A549 (cell line): ENCODE measurements around the gene HCFC2. TPM values are rescaled to one million over a fixed set of nuclear protein-coding genes. Genes with fewer than 3 reads are reported as not detected.
"Not testable (repeated sequence)": the region's sequence is repeated elsewhere in the genome, so short reads cannot be mapped to it uniquely, and the experiment has no call there.

Experiments
- ATAC-seq, 2 experiments: fragments of 200-7000 bp in 1 of 2; fragments of >200 bp in 1 of 2; cut with Nextera tagmentation in 1 of 2; cut with Tn5 transposase in 1 of 2; 3 replicates each; pipeline versions ENCODE4 v1.8.0 to v1.9.1; 2018 to 2020; ENCODE audit warnings: mild to moderate bottlenecking in 1 of 2, moderate library complexity in 1 of 2
- CTCF ChIA-PET: fragments of 300-600 bp; sonication (Branson Sonifier 250); formaldehyde crosslinking; extraction: SDS; loops from one replicate; lab custom pipeline; 2021; ENCODE audit warnings: antibody characterized with exemption, inconsistent platforms; lab: Yijun Ruan, JAX
- POLR2A ChIA-PET: fragments of 350-600 bp; formaldehyde crosslinking; extraction: SDS; loops from one replicate; lab custom pipeline; 2021; ENCODE audit warnings: antibody characterized with exemption, inconsistent platforms; lab: Yijun Ruan, JAX
- DNase-seq, 2 experiments: peaks; one replicate each; pipeline versions ENCODE4 v3.0.0 to v3.0.0-alpha.2; 2011 to 2016; ENCODE audit warnings: low read depth in 1 of 2, low spot score in 1 of 2
- FAIRE-seq: peaks from 2 replicates; lab custom pipeline; 2011; peaks lifted over from hg19 to GRCh38; lab: Jason Lieb, UNC
- H3K27ac ChIP-seq, 2 experiments: fragments of >200 bp; sonication (Bioruptor Twin); formaldehyde crosslinking; 3 replicates each; pipeline ENCODE4 v1.5.1; 2016 to 2017
- H3K4me1 ChIP-seq: fragments of >200 bp; sonication (Bioruptor Twin); formaldehyde crosslinking; 3 replicates; pipeline ENCODE4 v1.6.1; 2016
- H3K4me2 ChIP-seq: fragments of >200 bp; sonication (Bioruptor Twin); formaldehyde crosslinking; 3 replicates; pipeline ENCODE4 v1.6.1; 2016
- H3K4me3 ChIP-seq: fragments of >200 bp; sonication (Bioruptor Twin); formaldehyde crosslinking; 3 replicates; pipeline ENCODE4 v1.5.1; 2016
- H3K9me3 ChIP-seq: fragments of >200 bp; sonication (Bioruptor Twin); formaldehyde crosslinking; 3 replicates; pipeline ENCODE4 v1.6.1; 2016
- ATOH8 ChIP-seq: fragments of 250-450 bp; sonication (Bioruptor Pico); IDR thresholded peaks from 2 replicates; pipeline ENCODE4 v1.5.0; 2020; ENCODE audit warnings: low read depth, mild to moderate bottlenecking, moderate library complexity
- BCL3 ChIP-seq: fragments of >200 bp; sonication (Bioruptor Twin); formaldehyde crosslinking; IDR thresholded peaks from 3 replicates; pipeline ENCODE4 v1.6.1; 2016
- CBX2 ChIP-seq: fragments of 200-600 bp; sonication (generic); IDR thresholded peaks from 2 replicates; pipeline ENCODE4 v1.6.1; 2016; ENCODE audit warnings: low read depth, mild to moderate bottlenecking, borderline replicate concordance
- ESRRA ChIP-seq: fragments of 150-350 bp; IDR thresholded peaks from 2 replicates; pipeline ENCODE4 v1.6.1; 2014; ENCODE audit warnings: mild to moderate bottlenecking, low read length, borderline replicate concordance
- FOSB ChIP-seq: fragments of 250-450 bp; sonication (Bioruptor Pico); IDR thresholded peaks from 2 replicates; pipeline ENCODE4 v1.5.0; 2020; ENCODE audit warnings: mild to moderate bottlenecking, moderate library complexity
- FOSL2 ChIP-seq, 2 experiments: fragments of 450-650 bp in 1 of 2; fragments of >200 bp in 1 of 2; sonication (Bioruptor Twin) in 1 of 2; formaldehyde crosslinking; IDR thresholded peaks; 2 replicates each; pipeline versions ENCODE4 v1.5.0 to v1.6.1; 2016 to 2020; ENCODE audit warnings: mild to moderate bottlenecking in 1 of 2, moderate library complexity in 1 of 2
- FOXS1 ChIP-seq: fragments of 250-450 bp; sonication (Bioruptor Pico); IDR thresholded peaks from 2 replicates; pipeline ENCODE4 v1.5.0; 2020; ENCODE audit warnings: mild to moderate bottlenecking, moderate library complexity
- HES2 ChIP-seq: fragments of >200 bp; sonication (Bioruptor Twin); formaldehyde crosslinking; IDR thresholded peaks from 2 replicates; pipeline ENCODE4 v1.6.1; 2016
- HMGXB4 ChIP-seq: fragments of 250-450 bp; sonication (Bioruptor Pico); IDR thresholded peaks from 2 replicates; pipeline ENCODE4 v1.5.0; 2021; ENCODE audit warnings: mild to moderate bottlenecking, moderate library complexity, borderline replicate concordance
- KDM1A ChIP-seq: fragments of 200-600 bp; sonication (generic); IDR thresholded peaks from 2 replicates; pipeline ENCODE4 v1.6.1; 2016; ENCODE audit warnings: low read depth, mild to moderate bottlenecking
- MAX ChIP-seq: IDR thresholded peaks from 2 replicates; pipeline ENCODE4 v1.6.1; 2012
- NR3C1 ChIP-seq: fragments of >200 bp; sonication (Bioruptor Twin); formaldehyde crosslinking; IDR thresholded peaks from 3 replicates; pipeline ENCODE4 v1.6.1; 2017
- PBX3 ChIP-seq: IDR thresholded peaks from 2 replicates; pipeline ENCODE4 v1.6.1; 2012
- PHF8 ChIP-seq: fragments of 200-600 bp; sonication (generic); IDR thresholded peaks from 2 replicates; pipeline ENCODE4 v1.6.1; 2016; ENCODE audit warnings: low read depth, mild to moderate bottlenecking, antibody characterized with exemption, moderate library complexity, borderline replicate concordance
- POLR2A ChIP-seq: IDR thresholded peaks from 2 replicates; pipeline ENCODE4 v1.6.1; 2012; ENCODE audit warnings: mild to moderate bottlenecking, low read length
- REST ChIP-seq: fragments of 200-600 bp; sonication (generic); IDR thresholded peaks from 2 replicates; pipeline ENCODE4 v1.6.1; 2016; ENCODE audit warnings: antibody characterized with exemption, mild to moderate bottlenecking, moderate library complexity
- SMC3 ChIP-seq: fragments of >200 bp; sonication (Bioruptor Twin); formaldehyde crosslinking; IDR thresholded peaks from 3 replicates; pipeline ENCODE4 v1.6.1; 2018; ENCODE audit warnings: inconsistent platforms
- TP53 ChIP-seq: fragments of 250-450 bp; sonication (Bioruptor Pico); IDR thresholded peaks from 2 replicates; pipeline ENCODE4 v1.5.0; 2021; ENCODE audit warnings: mild to moderate bottlenecking, moderate library complexity
- USF2 ChIP-seq: fragments of 450-650 bp; IDR thresholded peaks from 2 replicates; pipeline ENCODE4 v1.6.1; 2014; ENCODE audit warnings: antibody characterized with exemption
- WGBS: methylation state at CpG from one replicate; pipeline ENCODE4 v1.1.6; 2017; ENCODE audit errors: missing lambda C conversion rate; 5-methylcytosine and 5-hydroxymethylcytosine counted together
- polyA plus RNA-seq, 4 experiments: library from polyadenylated mRNA; depleted of rRNA in 3 of 4; stranded (reverse); fragments of >200 nt; fragmentation: RNase III in 1 of 4; extraction: RNeasy Plus Mini Kit Qiagen cat#74134 plus additional on column Dnase treatment in 1 of 4; gene quantifications; 2 replicates in 3 of 4; 3 replicates in 1 of 4; pipeline ENCODE4 v1.2.3, GENCODE V29; 2011 to 2017

HCFC2 gene
- polyA plus RNA-seq, 2 of the 4 experiments (the other 2 are of a cell fraction), result 5.0 to 10.0 TPM

GRCh38 chr12:104039769-104040168, 24.6 kb upstream of the HCFC2 start:
- DNase-seq, H3K9me3 ChIP-seq, H3K4me1 ChIP-seq, POLR2A ChIA-PET, ATAC-seq, H3K4me3 ChIP-seq, H3K4me2 ChIP-seq, H3K27ac ChIP-seq, FAIRE-seq: not testable (repeated sequence)
- WGBS, result 5% methylated on average over 1 of the region's 1 CpG
- CTCF ChIA-PET, result interaction anchor here (2.2 kb wide), 1 partner anchor 12 kb away, joined by 6 read pairs; no protein-coding TSS in a partner anchor

- CTCF ChIA-PET, result interaction anchor here (0.7 to 1.2 kb wide), 2 partner anchors 15 to 67 kb away, joined by 3 to 5 read pairs; no protein-coding TSS in a partner anchor
- 65% methylated on average over 1 of the region's 1 CpG for WGBS
- no peak overlapping the region for H3K4me2 ChIP-seq
- ATAC-seq (no peak; a peak in 1 of 6 replicates), FAIRE-seq (no peak), DNase-seq (no peak)
- H3K27ac ChIP-seq, result no peak overlapping the region
- TF ChIP-seq FOXS1, result no peak
- TF ChIP-seq REST, result peak; percentile 35; the same call in 1 of the 2 replicates
- no peak overlapping the region for H3K4me3 ChIP-seq
- H3K9me3 ChIP-seq, result no peaks in the 10 kb centered on the region
- H3K4me1 ChIP-seq, result no peaks in the 10 kb centered on the region
- POLR2A ChIA-PET, result no interaction called here
Measured at GRCh38 chr12:104042580-104042979, 21.8 kb upstream of the HCFC2 start.

- WGBS, result 73% methylated on average over 3 of the region's 3 CpGs
- H3K4me2 ChIP-seq, result no peak overlapping the region
- no peak for TF ChIP-seq FOSL2 (IDR thresholded peaks at IDR 0.05)
- TF ChIP-seq FOSL2 (CRISPR knock-in tag; IDR thresholded peaks at IDR 0.05), result no peak
- TF ChIP-seq POLR2A, result no peak
- TF ChIP-seq ATOH8 (CRISPR knock-in tag), result no peak
- TF ChIP-seq USF2, result no peak
- TF ChIP-seq PBX3, result no peak
- TF ChIP-seq HES2, result no peak
- no peak for TF ChIP-seq TP53 (CRISPR knock-in tag)
- TF ChIP-seq SMC3, result no peak
- no peak for TF ChIP-seq NR3C1
- TF ChIP-seq CBX2, result no peak
- no peak for TF ChIP-seq FOXS1
- no peak for TF ChIP-seq HMGXB4 (CRISPR knock-in tag)
- TF ChIP-seq ESRRA, result no peak
- TF ChIP-seq BCL3, result no peak
- no peak for TF ChIP-seq FOSB (CRISPR knock-in tag)
- TF ChIP-seq KDM1A, result no peak
- TF ChIP-seq MAX, result no peak
- TF ChIP-seq PHF8, result no peak
- ATAC-seq (no peak), FAIRE-seq (no peak), DNase-seq (no peak)
- no peak overlapping the region for H3K27ac ChIP-seq
- peaks cover 3% of the 10 kb centered on the region; the same call in 2 of the 3 replicates for H3K4me1 ChIP-seq
- CTCF ChIA-PET, result no interaction called here
- H3K9me3 ChIP-seq, result no peaks in the 10 kb centered on the region
- POLR2A ChIA-PET, result no interaction called here
- H3K4me3 ChIP-seq, result no peak overlapping the region
Measured at GRCh38 chr12:104044158-104044557, 20.2 kb upstream of the HCFC2 start.
